ENCODE measurements around the gene VMA21. TPM values are rescaled to one million over a fixed set of nuclear protein-coding genes. Genes with fewer than 3 reads are reported as not detected.

The VMA21 gene
- total and polyA plus RNA-seq, 2 donors (not counting 3 experiments of a cell fraction or from before 2014, with no cell fraction given): 12.7 to 34.2 TPM

GRCh38 chrX:151384807-151385206 lies 12.2 kb upstream of the VMA21 start:
- no peaks in the 10 kb centered on the region for H3K9me1 ChIP-seq (replicated peaks; ENCODE audit: control insufficient read depth, extremely low read depth, insufficient read depth, low read length)
- no peak overlapping the region for H3K4me3 ChIP-seq (replicated peaks in 1 of 3; ENCODE audit: insufficient read depth in 1 of 3, low read depth in 1 of 3, low read length in 3 of 3)
- TF ChIP-seq MAX (IDR thresholded peaks at IDR 0.05; ENCODE audit: insufficient read depth, insufficient read length): no peak
- no peak for TF ChIP-seq POLR2AphosphoS5 (IDR thresholded peaks at IDR 0.05; ENCODE audit: insufficient read depth, low read depth, low read length)
- no peak for TF ChIP-seq POLR2A (IDR thresholded peaks at IDR 0.05; ENCODE audit: low read depth, low read length)
- no peak for TF ChIP-seq JUN (IDR thresholded peaks at IDR 0.05; ENCODE audit: borderline replicate concordance, insufficient read depth, insufficient read length, low read depth)
- TF ChIP-seq MYC (IDR thresholded peaks at IDR 0.05; ENCODE audit: low read depth, low read length): no peak
- TF ChIP-seq CTCF (IDR thresholded peaks at IDR 0.05; ENCODE audit: extremely low read depth in 1 of 2, insufficient read depth in 1 of 2, low read depth in 1 of 2, low read length in 2 of 2): no peak
- no peaks in the 10 kb centered on the region for H4K20me1 ChIP-seq (replicated peaks; ENCODE audit: control insufficient read depth, extremely low read depth, insufficient read depth, low read length)
- intact Hi-C loops (cut with micrococcal nuclease): no loop called here
- H3K36me3 ChIP-seq (ENCODE audit: control insufficient read depth in 2 of 2, extremely low read depth in 1 of 2, insufficient read depth in 2 of 2, low read length in 2 of 2): no peaks in the 10 kb centered on the region
- H2AFZ ChIP-seq (ENCODE audit: low read depth, low read length): no peak overlapping the region
- no peak for DNase-seq (ENCODE audit: low read depth, low spot score)
- no peaks in the 10 kb centered on the region for H3K79me2 ChIP-seq (ENCODE audit: control insufficient read depth, insufficient read depth, low read length)
- no TSS peak for BruUV-seq (replicated peaks)
- no peaks in the 10 kb centered on the region for H3K27me3 ChIP-seq (ENCODE audit: control insufficient read depth in 2 of 2, insufficient read depth in 2 of 2, low read length in 2 of 2)
- no peak overlapping the region for H3K27ac ChIP-seq (ENCODE audit: insufficient read depth, low read depth, low read length)
- ChIA-PET POLR2A (no interaction called here), CTCF (no interaction called here)
- H3K4me2 ChIP-seq (ENCODE audit: insufficient read depth, low read length): no peak overlapping the region
- H3K9ac ChIP-seq (replicated peaks; ENCODE audit: extremely low read depth, insufficient read depth, low read length): no peak overlapping the region
- no peaks in the 10 kb centered on the region for H3K9me3 ChIP-seq (replicated peaks; ENCODE audit: control insufficient read depth, insufficient read depth, low read length)
- no peak for FAIRE-seq
- H3K4me1 ChIP-seq (ENCODE audit: control insufficient read depth, extremely low read depth, insufficient read depth, low read length): no peaks in the 10 kb centered on the region
- dilution Hi-C loops (cut with MboI; ENCODE audit: extremely low pct_ligation_motif_present, low sequenced_read_pairs): no loop called here
